ENCODE results near the gene FKBP5. TPM values are rescaled to one million over a fixed set of nuclear protein-coding genes. Genes with fewer than 3 reads are reported as not detected.

Gene FKBP5
- total and polyA plus RNA-seq, 9 of the 15 experiments (the other 6 are each of a cell fraction or from before 2014, with no cell fraction given): 32.7 to 151 (median 75.0) TPM

GRCh38 chr6:35731736-35732532 lies 43.2 kb upstream of the FKBP5 start (continued):
- no peak; the same call in 1 of the 2 replicates for TF ChIP-seq JUND (IDR thresholded peaks at IDR 0.05; ENCODE audit: borderline replicate concordance, low read depth, low read length)
- no peak for TF ChIP-seq JUND (tag; IDR thresholded peaks at IDR 0.05; ENCODE audit: borderline replicate concordance, low read depth, low read length)
- peak; percentile 96; the same call in 1 of the 2 replicates for TF ChIP-seq ZBTB7A (IDR thresholded peaks at IDR 0.05; ENCODE audit: borderline replicate concordance, control insufficient read depth, low read depth, low read length)
- no peak for TF ChIP-seq ZNF239 (CRISPR knock-in tag; IDR thresholded peaks at IDR 0.05)
- peak; percentile 32; the same call in 1 of the 2 replicates for TF ChIP-seq CBX1 (IDR thresholded peaks at IDR 0.05; ENCODE audit: low read depth)
- 0 out of 2 replicates have a peak, but pooled peaks have one; percentile 81 for TF ChIP-seq RBM14 (IDR thresholded peaks at IDR 0.05; ENCODE audit: borderline replicate concordance, insufficient read depth, low read depth, low read length)
- TF ChIP-seq SP1 (CRISPR knock-in tag; IDR thresholded peaks at IDR 0.05): peak; percentile 53; the same call in 1 of the 2 replicates
- TF ChIP-seq SMARCA5 (IDR thresholded peaks at IDR 0.05): no peak
- TF ChIP-seq PHF21A (IDR thresholded peaks at IDR 0.05; ENCODE audit: borderline replicate concordance, low read depth): peak; percentile 84; the same call in 1 of the 2 replicates
- TF ChIP-seq PYGO2 (tag; IDR thresholded peaks at IDR 0.05): no peak
- no peak for TF ChIP-seq TSHZ1 (CRISPR knock-in tag; IDR thresholded peaks at IDR 0.05)
- TF ChIP-seq STAT5A (IDR thresholded peaks at IDR 0.05; ENCODE audit: borderline replicate concordance, low read length): no peak
- TF ChIP-seq RCOR1 (IDR thresholded peaks at IDR 0.05; ENCODE audit: borderline replicate concordance in 1 of 2, low read depth in 2 of 2, low read length in 2 of 2): peak; percentile 35 to 83; a peak in 2 of 4 replicates
- no peak for TF ChIP-seq ZFP30 (CRISPR knock-in tag; IDR thresholded peaks at IDR 0.05; ENCODE audit: borderline replicate concordance)
- TF ChIP-seq SMAD4 (CRISPR knock-in tag; conservative IDR thresholded peaks at IDR 0.05): peak; percentile 96
- TF ChIP-seq ZNF583 (CRISPR knock-in tag; IDR thresholded peaks at IDR 0.05): no peak
- no peak for TF ChIP-seq ZNF253 (CRISPR knock-in tag; conservative IDR thresholded peaks at IDR 0.05)
- TF ChIP-seq MCM5 (IDR thresholded peaks at IDR 0.05; ENCODE audit: low read depth): no peak
- peak; percentile 63; the same call in 1 of the 2 replicates for TF ChIP-seq NCOA1 (IDR thresholded peaks at IDR 0.05; ENCODE audit: low read depth)
